GM23338 (cell line): ENCODE results near the gene ITGB2. TPM values are rescaled to one million over a fixed set of nuclear protein-coding genes. Genes with fewer than 3 reads are reported as not detected.
A peak's percentile ranks its signal among the peaks of the same experiment; 100 is the strongest.

Source experiments
- ATAC-seq: fragments of 200-7000 bp; cut with Tn5 transposase; 3 replicates; pipeline ENCODE4 v1.9.1; 2020
- DNase-seq: peaks from one replicate; pipeline ENCODE4 v3.0.0-alpha.2; 2015; ENCODE audit warnings: low spot score
- H2AFZ ChIP-seq: fragments of 200-600 bp; sonication (generic); 2 replicates; pipeline ENCODE4 v1.8.0; 2016; ENCODE audit warnings: antibody characterized with exemption, mild to moderate bottlenecking, moderate library complexity
- H3F3A ChIP-seq: fragments of 200-600 bp; sonication (generic); replicated peaks from 2 replicates; pipeline ENCODE4 v1.8.0; 2017; ENCODE audit warnings: antibody characterized with exemption, mixed run types, low read depth
- H3K27ac ChIP-seq: fragments of 200-600 bp; sonication (generic); 2 replicates; pipeline ENCODE4 v1.6.1; 2016; ENCODE audit warnings: low read depth
- H3K27me3 ChIP-seq: fragments of 200-600 bp; sonication (generic); 2 replicates; pipeline ENCODE4 v1.8.0; 2016; ENCODE audit warnings: mild to moderate bottlenecking, mixed run types, moderate library complexity; ENCODE audit not compliant: insufficient read depth
- H3K36me3 ChIP-seq: fragments of 200-600 bp; sonication (generic); 2 replicates; pipeline ENCODE4 v1.8.0; 2016; ENCODE audit warnings: mild to moderate bottlenecking; ENCODE audit not compliant: insufficient read depth
- H3K4me1 ChIP-seq: fragments of 200-600 bp; sonication (generic); 2 replicates; pipeline ENCODE4 v1.8.0; 2016; ENCODE audit warnings: mild to moderate bottlenecking, moderate library complexity; ENCODE audit not compliant: insufficient read depth
- H3K4me2 ChIP-seq: fragments of 200-600 bp; sonication (generic); 2 replicates; pipeline ENCODE4 v1.7.1; 2017; ENCODE audit warnings: mixed run types
- H3K4me3 ChIP-seq: fragments of 200-600 bp; sonication (generic); 2 replicates; pipeline ENCODE4 v1.6.1; 2016; ENCODE audit warnings: mixed run types
- H3K79me2 ChIP-seq: fragments of 200-600 bp; sonication (generic); replicated peaks from 2 replicates; pipeline ENCODE4 v1.8.0; 2017; ENCODE audit warnings: mild to moderate bottlenecking; ENCODE audit not compliant: insufficient read depth
- H3K9me2 ChIP-seq: fragments of 200-600 bp; sonication (generic); 2 replicates; pipeline ENCODE4 v1.8.0; 2017; ENCODE audit not compliant: insufficient read depth
- H4K20me1 ChIP-seq: fragments of 200-600 bp; sonication (generic); replicated peaks from 2 replicates; pipeline ENCODE4 v1.8.0; 2017; ENCODE audit warnings: mild to moderate bottlenecking; ENCODE audit not compliant: insufficient read depth
- H3K27ac Mint-ChIP-seq: 2 replicates; pipeline ENCODE4 v1.8.0; 2020; ENCODE audit warnings: inconsistent platforms, mild to moderate bottlenecking, moderate library complexity, mixed read lengths
- H3K27me3 Mint-ChIP-seq: 3 replicates; pipeline ENCODE4 v1.8.0; 2022; ENCODE audit warnings: low read depth, mild to moderate bottlenecking, moderate library complexity, mixed read lengths, inconsistent platforms; ENCODE audit not compliant: insufficient read depth, poor library complexity
- H3K36me3 Mint-ChIP-seq: 3 replicates; pipeline ENCODE4 v1.8.0; 2021; ENCODE audit warnings: low read depth, mild to moderate bottlenecking, inconsistent platforms, moderate library complexity, mixed read lengths
- H3K4me1 Mint-ChIP-seq: 3 replicates; pipeline ENCODE4 v1.8.0; 2020; ENCODE audit warnings: mild to moderate bottlenecking, inconsistent platforms, mixed read lengths
- H3K4me3 Mint-ChIP-seq: 3 replicates; pipeline ENCODE4 v1.8.0; 2021; ENCODE audit warnings: moderate library complexity, mild to moderate bottlenecking, inconsistent platforms, mixed read lengths
- H3K9me3 Mint-ChIP-seq: 3 replicates; pipeline ENCODE4 v1.8.0; 2020; ENCODE audit warnings: moderate library complexity, mild to moderate bottlenecking, inconsistent platforms, mixed read lengths
- CREB1 ChIP-seq: fragments of 250-450 bp; sonication (Bioruptor Pico); IDR thresholded peaks from 2 replicates; pipeline ENCODE4 v1.5.0; 2020; ENCODE audit warnings: low read depth, mild to moderate bottlenecking, moderate library complexity
- EZH2 ChIP-seq: fragments of 200-600 bp; sonication (generic); IDR thresholded peaks from one replicate; pipeline ENCODE4 v1.8.0; 2017; ENCODE audit warnings: antibody characterized with exemption, mild to moderate bottlenecking, low read depth; ENCODE audit not compliant: unreplicated experiment
- EZH2phosphoT487 ChIP-seq: fragments of 200-600 bp; sonication (generic); IDR thresholded peaks from one replicate; pipeline ENCODE4 v1.8.1; 2018; ENCODE audit warnings: antibody characterized with exemption; ENCODE audit not compliant: unreplicated experiment
- JUNB ChIP-seq: IDR thresholded peaks from one replicate; pipeline ENCODE4 v1.6.1; 2016; ENCODE audit warnings: antibody characterized with exemption; ENCODE audit not compliant: unreplicated experiment
- NANOG ChIP-seq: IDR thresholded peaks from 2 replicates; pipeline ENCODE4 v1.6.1; 2016; ENCODE audit warnings: antibody characterized with exemption, borderline replicate concordance
- POLR2AphosphoS5 ChIP-seq: IDR thresholded peaks from 2 replicates; pipeline ENCODE4 v1.6.1; 2016; ENCODE audit warnings: antibody characterized with exemption, low read depth
- STAT1 ChIP-seq: IDR thresholded peaks from one replicate; pipeline ENCODE4 v1.6.1; 2016; ENCODE audit warnings: antibody characterized with exemption; ENCODE audit not compliant: unreplicated experiment
- ZNF114 ChIP-seq: fragments of 250-450 bp; sonication (Bioruptor Pico); IDR thresholded peaks from 2 replicates; pipeline ENCODE4 v1.5.0; 2020; ENCODE audit warnings: mild to moderate bottlenecking, moderate library complexity
- ZNF331 ChIP-seq: fragments of 250-450 bp; sonication (Bioruptor Pico); IDR thresholded peaks from 2 replicates; pipeline ENCODE4 v1.5.0; 2020; ENCODE audit warnings: low read depth, mild to moderate bottlenecking, moderate library complexity
- polyA plus RNA-seq: library from polyadenylated mRNA; unstranded; fragments of >200 nt; fragmentation: Nextera tagmentation; extraction: Ambion mirVana; gene quantifications from 2 replicates; pipeline ENCODE4 v1.2.1, GENCODE V29; 2016
- total RNA-seq: library from RNA; depleted of rRNA; stranded (reverse); fragments of >200 nt; shearing (Covaris generic); gene quantifications from 2 replicates; pipeline ENCODE4 v1.2.3, GENCODE V29; 2014
- TF ChIP-seq, protein P1 (sequence below): IDR thresholded peaks from one replicate; pipeline ENCODE4 v1.6.1; 2018; ENCODE audit warnings: antibody characterized with exemption; ENCODE audit not compliant: unreplicated experiment
- TF ChIP-seq, protein P2 (sequence below): IDR thresholded peaks from 2 replicates; pipeline ENCODE4 v1.6.1; 2016; ENCODE audit warnings: antibody characterized with exemption
- TF ChIP-seq, protein P3 (sequence below): fragments of 250-450 bp; sonication (Bioruptor Pico); IDR thresholded peaks from 2 replicates; pipeline ENCODE4 v1.5.0; 2020; ENCODE audit warnings: mild to moderate bottlenecking, moderate library complexity
- TF ChIP-seq, protein P4 (sequence below), 2 experiments: fragments of 200-600 bp in 1 of 2; sonication (generic) in 1 of 2; conservative IDR thresholded peaks; 2 replicates each; pipeline versions ENCODE4 v1.5.1 to v1.6.1; 2016 to 2017; ENCODE audit warnings: antibody characterized with exemption in 2 of 2, low read depth in 2 of 2, mild to moderate bottlenecking in 2 of 2, moderate library complexity in 1 of 2

Gene ITGB2
- total and polyA plus RNA-seq, 2 experiments from 2014 or later, result 0.44 to 0.63 TPM

DNA sequence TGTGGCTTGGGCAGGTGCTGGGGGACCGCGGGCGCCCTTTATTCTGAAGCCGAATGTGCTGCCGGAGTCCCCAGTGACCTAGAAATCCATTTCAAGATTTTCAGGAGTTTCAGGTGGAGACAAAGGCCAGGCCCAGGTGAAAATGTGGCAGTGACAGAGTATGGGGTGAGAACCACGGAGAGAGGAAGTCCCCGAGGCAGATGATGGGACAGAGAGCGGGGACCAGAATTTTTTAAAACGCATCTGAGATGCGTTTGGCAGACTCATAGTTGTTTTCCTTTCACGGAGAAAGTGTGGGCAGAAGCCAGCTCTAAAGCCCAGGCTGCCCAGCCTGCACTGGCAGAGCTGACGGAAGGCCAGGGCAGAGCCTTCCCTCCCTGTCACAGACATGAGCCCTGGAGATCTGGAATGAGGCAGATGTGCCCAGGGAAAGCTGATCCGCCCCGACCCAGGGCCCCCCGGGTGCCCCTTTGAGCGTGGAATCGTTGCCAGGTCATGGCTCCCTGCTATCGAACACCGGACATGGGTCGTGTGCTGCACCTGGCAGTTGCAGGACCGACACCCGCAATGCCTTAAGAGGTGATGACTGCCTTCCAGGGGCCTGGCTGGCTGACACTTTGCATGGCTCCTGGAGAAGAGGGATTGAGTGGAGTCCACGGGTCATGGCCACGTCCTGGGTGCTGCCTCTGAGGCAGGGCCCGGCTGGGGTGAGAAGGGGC, 12.7 kb upstream of the ITGB2 start:
- Histone ChIP-seq H3K79me2 (no peaks in the 10 kb centered on the region), H2AFZ (no peak overlapping the region), H3K4me2 (peak overlapping the region; percentile 90; the same call in 1 of the 2 replicates), H3K9me2 (no peaks in the 10 kb centered on the region), H3K36me3 (no peaks in the 10 kb centered on the region), H3F3A (no peaks in the 10 kb centered on the region; the same call in 1 of the 2 replicates), H4K20me1 (no peaks in the 10 kb centered on the region), H3K4me3 (peak overlapping the region; percentile 61; the same call in 1 of the 2 replicates), H3K27ac (no peak overlapping the region), H3K4me1 (peaks cover 18% of the 10 kb centered on the region; the same call in 1 of the 2 replicates), H3K27me3 (peaks cover 67% of the 10 kb centered on the region)
- H3K4me1 Mint-ChIP-seq, result peaks cover 25% of the 10 kb centered on the region; the same call in 2 of the 3 replicates
- H3K4me3 Mint-ChIP-seq, result peak overlapping the region; percentile 5; the same call in 1 of the 3 replicates
- H3K27ac Mint-ChIP-seq, result no peak overlapping the region
- no peak for ATAC-seq
- no peaks in the 10 kb centered on the region for H3K9me3 Mint-ChIP-seq
- TF ChIP-seq EZH2 (no peak), EZH2phosphoT487 (no peak), NANOG (no peak), JUNB (no peak), STAT1 (no peak), POLR2AphosphoS5 (no peak), CREB1 (CRISPR knock-in tag) (no peak), ZNF114 (no peak), ZNF331 (no peak)
- TF ChIP-seq, protein P1, sequence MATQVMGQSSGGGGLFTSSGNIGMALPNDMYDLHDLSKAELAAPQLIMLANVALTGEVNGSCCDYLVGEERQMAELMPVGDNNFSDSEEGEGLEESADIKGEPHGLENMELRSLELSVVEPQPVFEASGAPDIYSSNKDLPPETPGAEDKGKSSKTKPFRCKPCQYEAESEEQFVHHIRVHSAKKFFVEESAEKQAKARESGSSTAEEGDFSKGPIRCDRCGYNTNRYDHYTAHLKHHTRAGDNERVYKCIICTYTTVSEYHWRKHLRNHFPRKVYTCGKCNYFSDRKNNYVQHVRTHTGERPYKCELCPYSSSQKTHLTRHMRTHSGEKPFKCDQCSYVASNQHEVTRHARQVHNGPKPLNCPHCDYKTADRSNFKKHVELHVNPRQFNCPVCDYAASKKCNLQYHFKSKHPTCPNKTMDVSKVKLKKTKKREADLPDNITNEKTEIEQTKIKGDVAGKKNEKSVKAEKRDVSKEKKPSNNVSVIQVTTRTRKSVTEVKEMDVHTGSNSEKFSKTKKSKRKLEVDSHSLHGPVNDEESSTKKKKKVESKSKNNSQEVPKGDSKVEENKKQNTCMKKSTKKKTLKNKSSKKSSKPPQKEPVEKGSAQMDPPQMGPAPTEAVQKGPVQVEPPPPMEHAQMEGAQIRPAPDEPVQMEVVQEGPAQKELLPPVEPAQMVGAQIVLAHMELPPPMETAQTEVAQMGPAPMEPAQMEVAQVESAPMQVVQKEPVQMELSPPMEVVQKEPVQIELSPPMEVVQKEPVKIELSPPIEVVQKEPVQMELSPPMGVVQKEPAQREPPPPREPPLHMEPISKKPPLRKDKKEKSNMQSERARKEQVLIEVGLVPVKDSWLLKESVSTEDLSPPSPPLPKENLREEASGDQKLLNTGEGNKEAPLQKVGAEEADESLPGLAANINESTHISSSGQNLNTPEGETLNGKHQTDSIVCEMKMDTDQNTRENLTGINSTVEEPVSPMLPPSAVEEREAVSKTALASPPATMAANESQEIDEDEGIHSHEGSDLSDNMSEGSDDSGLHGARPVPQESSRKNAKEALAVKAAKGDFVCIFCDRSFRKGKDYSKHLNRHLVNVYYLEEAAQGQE, result no peak
- TF ChIP-seq, protein P2, sequence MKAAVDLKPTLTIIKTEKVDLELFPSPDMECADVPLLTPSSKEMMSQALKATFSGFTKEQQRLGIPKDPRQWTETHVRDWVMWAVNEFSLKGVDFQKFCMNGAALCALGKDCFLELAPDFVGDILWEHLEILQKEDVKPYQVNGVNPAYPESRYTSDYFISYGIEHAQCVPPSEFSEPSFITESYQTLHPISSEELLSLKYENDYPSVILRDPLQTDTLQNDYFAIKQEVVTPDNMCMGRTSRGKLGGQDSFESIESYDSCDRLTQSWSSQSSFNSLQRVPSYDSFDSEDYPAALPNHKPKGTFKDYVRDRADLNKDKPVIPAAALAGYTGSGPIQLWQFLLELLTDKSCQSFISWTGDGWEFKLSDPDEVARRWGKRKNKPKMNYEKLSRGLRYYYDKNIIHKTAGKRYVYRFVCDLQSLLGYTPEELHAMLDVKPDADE, result no peak
- TF ChIP-seq, protein P3, sequence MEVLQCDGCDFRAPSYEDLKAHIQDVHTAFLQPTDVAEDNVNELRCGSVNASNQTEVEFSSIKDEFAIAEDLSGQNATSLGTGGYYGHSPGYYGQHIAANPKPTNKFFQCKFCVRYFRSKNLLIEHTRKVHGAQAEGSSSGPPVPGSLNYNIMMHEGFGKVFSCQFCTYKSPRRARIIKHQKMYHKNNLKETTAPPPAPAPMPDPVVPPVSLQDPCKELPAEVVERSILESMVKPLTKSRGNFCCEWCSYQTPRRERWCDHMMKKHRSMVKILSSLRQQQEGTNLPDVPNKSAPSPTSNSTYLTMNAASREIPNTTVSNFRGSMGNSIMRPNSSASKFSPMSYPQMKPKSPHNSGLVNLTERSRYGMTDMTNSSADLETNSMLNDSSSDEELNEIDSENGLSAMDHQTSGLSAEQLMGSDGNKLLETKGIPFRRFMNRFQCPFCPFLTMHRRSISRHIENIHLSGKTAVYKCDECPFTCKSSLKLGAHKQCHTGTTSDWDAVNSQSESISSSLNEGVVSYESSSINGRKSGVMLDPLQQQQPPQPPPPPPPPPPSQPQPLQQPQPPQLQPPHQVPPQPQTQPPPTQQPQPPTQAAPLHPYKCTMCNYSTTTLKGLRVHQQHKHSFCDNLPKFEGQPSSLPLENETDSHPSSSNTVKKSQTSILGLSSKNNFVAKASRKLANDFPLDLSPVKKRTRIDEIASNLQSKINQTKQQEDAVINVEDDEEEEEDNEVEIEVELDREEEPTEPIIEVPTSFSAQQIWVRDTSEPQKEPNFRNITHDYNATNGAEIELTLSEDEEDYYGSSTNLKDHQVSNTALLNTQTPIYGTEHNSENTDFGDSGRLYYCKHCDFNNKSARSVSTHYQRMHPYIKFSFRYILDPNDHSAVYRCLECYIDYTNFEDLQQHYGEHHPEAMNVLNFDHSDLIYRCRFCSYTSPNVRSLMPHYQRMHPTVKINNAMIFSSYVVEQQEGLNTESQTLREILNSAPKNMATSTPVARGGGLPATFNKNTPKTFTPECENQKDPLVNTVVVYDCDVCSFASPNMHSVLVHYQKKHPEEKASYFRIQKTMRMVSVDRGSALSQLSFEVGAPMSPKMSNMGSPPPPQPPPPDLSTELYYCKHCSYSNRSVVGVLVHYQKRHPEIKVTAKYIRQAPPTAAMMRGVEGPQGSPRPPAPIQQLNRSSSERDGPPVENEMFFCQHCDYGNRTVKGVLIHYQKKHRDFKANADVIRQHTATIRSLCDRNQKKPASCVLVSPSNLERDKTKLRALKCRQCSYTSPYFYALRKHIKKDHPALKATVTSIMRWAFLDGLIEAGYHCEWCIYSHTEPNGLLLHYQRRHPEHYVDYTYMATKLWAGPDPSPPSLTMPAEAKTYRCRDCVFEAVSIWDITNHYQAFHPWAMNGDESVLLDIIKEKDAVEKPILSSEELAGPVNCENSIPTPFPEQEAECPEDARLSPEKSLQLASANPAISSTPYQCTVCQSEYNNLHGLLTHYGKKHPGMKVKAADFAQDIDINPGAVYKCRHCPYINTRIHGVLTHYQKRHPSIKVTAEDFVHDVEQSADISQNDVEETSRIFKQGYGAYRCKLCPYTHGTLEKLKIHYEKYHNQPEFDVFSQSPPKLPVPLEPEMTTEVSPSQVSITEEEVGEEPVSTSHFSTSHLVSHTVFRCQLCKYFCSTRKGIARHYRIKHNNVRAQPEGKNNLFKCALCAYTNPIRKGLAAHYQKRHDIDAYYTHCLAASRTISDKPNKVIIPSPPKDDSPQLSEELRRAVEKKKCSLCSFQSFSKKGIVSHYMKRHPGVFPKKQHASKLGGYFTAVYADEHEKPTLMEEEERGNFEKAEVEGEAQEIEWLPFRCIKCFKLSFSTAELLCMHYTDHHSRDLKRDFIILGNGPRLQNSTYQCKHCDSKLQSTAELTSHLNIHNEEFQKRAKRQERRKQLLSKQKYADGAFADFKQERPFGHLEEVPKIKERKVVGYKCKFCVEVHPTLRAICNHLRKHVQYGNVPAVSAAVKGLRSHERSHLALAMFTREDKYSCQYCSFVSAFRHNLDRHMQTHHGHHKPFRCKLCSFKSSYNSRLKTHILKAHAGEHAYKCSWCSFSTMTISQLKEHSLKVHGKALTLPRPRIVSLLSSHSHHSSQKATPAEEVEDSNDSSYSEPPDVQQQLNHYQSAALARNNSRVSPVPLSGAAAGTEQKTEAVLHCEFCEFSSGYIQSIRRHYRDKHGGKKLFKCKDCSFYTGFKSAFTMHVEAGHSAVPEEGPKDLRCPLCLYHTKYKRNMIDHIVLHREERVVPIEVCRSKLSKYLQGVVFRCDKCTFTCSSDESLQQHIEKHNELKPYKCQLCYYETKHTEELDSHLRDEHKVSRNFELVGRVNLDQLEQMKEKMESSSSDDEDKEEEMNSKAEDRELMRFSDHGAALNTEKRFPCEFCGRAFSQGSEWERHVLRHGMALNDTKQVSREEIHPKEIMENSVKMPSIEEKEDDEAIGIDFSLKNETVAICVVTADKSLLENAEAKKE (CRISPR knock-in tag), result no peak
- TF ChIP-seq, protein P4, sequence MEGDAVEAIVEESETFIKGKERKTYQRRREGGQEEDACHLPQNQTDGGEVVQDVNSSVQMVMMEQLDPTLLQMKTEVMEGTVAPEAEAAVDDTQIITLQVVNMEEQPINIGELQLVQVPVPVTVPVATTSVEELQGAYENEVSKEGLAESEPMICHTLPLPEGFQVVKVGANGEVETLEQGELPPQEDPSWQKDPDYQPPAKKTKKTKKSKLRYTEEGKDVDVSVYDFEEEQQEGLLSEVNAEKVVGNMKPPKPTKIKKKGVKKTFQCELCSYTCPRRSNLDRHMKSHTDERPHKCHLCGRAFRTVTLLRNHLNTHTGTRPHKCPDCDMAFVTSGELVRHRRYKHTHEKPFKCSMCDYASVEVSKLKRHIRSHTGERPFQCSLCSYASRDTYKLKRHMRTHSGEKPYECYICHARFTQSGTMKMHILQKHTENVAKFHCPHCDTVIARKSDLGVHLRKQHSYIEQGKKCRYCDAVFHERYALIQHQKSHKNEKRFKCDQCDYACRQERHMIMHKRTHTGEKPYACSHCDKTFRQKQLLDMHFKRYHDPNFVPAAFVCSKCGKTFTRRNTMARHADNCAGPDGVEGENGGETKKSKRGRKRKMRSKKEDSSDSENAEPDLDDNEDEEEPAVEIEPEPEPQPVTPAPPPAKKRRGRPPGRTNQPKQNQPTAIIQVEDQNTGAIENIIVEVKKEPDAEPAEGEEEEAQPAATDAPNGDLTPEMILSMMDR (conservative IDR thresholded peaks at IDR 0.05; ENCODE audit: low read depth in 2 of 2), result no peak
- H3K27me3 Mint-ChIP-seq, result peaks cover 59% of the 10 kb centered on the region
- DNase-seq, result no peak
- no peaks in the 10 kb centered on the region for H3K36me3 Mint-ChIP-seq
